RWPE2 (cell line): ENCODE measurements around the gene TTYH1.

ENCODE experiments used
- ATAC-seq: fragments of 200-7000 bp; cut with Tn5 transposase; 3 replicates; pipeline ENCODE4 v1.9.1; 2021; ENCODE audit warnings: low read depth
- DNase-seq: peaks from one replicate; pipeline ENCODE4 v3.0.0-alpha.2; 2020; ENCODE audit warnings: low spot score
- H3K27ac ChIP-seq: fragments of 450-650 bp; 2 replicates; pipeline ENCODE4 v1.5.1; 2017; ENCODE audit warnings: mild to moderate bottlenecking; ENCODE audit not compliant: poor library complexity, severe bottlenecking
- H3K27me3 ChIP-seq: fragments of 250-450 bp; sonication (Bioruptor Pico); 2 replicates; pipeline ENCODE4 v1.5.1; 2021; ENCODE audit warnings: mild to moderate bottlenecking, moderate library complexity; ENCODE audit not compliant: insufficient read depth, poor library complexity, severe bottlenecking
- H3K36me3 ChIP-seq: fragments of 250-450 bp; sonication (Bioruptor Pico); 2 replicates; pipeline ENCODE4 v1.5.1; 2020; ENCODE audit warnings: low read depth, mild to moderate bottlenecking, moderate library complexity
- H3K4me1 ChIP-seq: fragments of 250-450 bp; sonication (Bioruptor Pico); 2 replicates; pipeline ENCODE4 v1.5.1; 2021; ENCODE audit warnings: mild to moderate bottlenecking, moderate library complexity; ENCODE audit not compliant: insufficient read depth, poor library complexity, severe bottlenecking
- H3K4me3 ChIP-seq: fragments of 250-450 bp; sonication (Bioruptor Pico); 2 replicates; pipeline ENCODE4 v1.5.1; 2021; ENCODE audit warnings: mild to moderate bottlenecking, moderate library complexity; ENCODE audit not compliant: severe bottlenecking
- H3K9me3 ChIP-seq: fragments of 250-450 bp; sonication (Bioruptor Pico); 2 replicates; pipeline ENCODE4 v1.5.1; 2021; ENCODE audit warnings: mild to moderate bottlenecking, moderate library complexity; ENCODE audit not compliant: severe bottlenecking
- CTCF ChIP-seq: fragments of 450-650 bp; IDR thresholded peaks from one replicate; pipeline ENCODE4 v1.5.1; 2017; ENCODE audit warnings: mild to moderate bottlenecking, moderate library complexity; ENCODE audit not compliant: poor library complexity, severe bottlenecking

Gene TTYH1

GRCh38 chr19:54425382-54425723 is 10.1 kb downstream of the TTYH1 start:
- H3K27me3 ChIP-seq: peaks cover 15% of the 10 kb centered on the region
- no peak for DNase-seq
- H3K4me1 ChIP-seq: no peaks in the 10 kb centered on the region
- no peaks in the 10 kb centered on the region for H3K9me3 ChIP-seq
- TF ChIP-seq CTCF: no peak
- no peaks in the 10 kb centered on the region for H3K36me3 ChIP-seq
- no peak overlapping the region for H3K27ac ChIP-seq
- no peak for ATAC-seq
- no peak overlapping the region for H3K4me3 ChIP-seq

GRCh38 chr19:54426291-54426931 is 11.1 kb downstream of the TTYH1 start:
- H3K4me1 ChIP-seq: peaks cover 5% of the 10 kb centered on the region
- ATAC-seq: no peak
- DNase-seq: no peak
- peaks cover 5% of the 10 kb centered on the region for H3K27me3 ChIP-seq
- H3K27ac ChIP-seq: no peak overlapping the region
- no peaks in the 10 kb centered on the region for H3K9me3 ChIP-seq
- H3K36me3 ChIP-seq: no peaks in the 10 kb centered on the region
- H3K4me3 ChIP-seq: no peak overlapping the region
- TF ChIP-seq CTCF: no peak

GRCh38 chr19:54427586-54427985 is 12.3 kb downstream of the TTYH1 start:
- H3K9me3 ChIP-seq: no peaks in the 10 kb centered on the region
- no peak for TF ChIP-seq CTCF
- no peak overlapping the region for H3K4me3 ChIP-seq
- DNase-seq (no peak), ATAC-seq (no peak)
- no peaks in the 10 kb centered on the region for H3K27me3 ChIP-seq
- peaks cover 17% of the 10 kb centered on the region for H3K4me1 ChIP-seq
- no peaks in the 10 kb centered on the region for H3K36me3 ChIP-seq
- H3K27ac ChIP-seq: no peak overlapping the region

GRCh38 chr19:54428323-54429175 is 13.3 kb downstream of the TTYH1 start:
- H3K4me1 ChIP-seq: peaks cover 17% of the 10 kb centered on the region
- no peak overlapping the region for H3K4me3 ChIP-seq
- no peaks in the 10 kb centered on the region for H3K36me3 ChIP-seq
- ATAC-seq (no peak), DNase-seq (no peak)
- no peak for TF ChIP-seq CTCF
- H3K27me3 ChIP-seq: no peaks in the 10 kb centered on the region
- H3K9me3 ChIP-seq: no peaks in the 10 kb centered on the region
- no peak overlapping the region for H3K27ac ChIP-seq

- DNase-seq: no peak
- H3K36me3 ChIP-seq: no peaks in the 10 kb centered on the region
- no peaks in the 10 kb centered on the region for H3K27me3 ChIP-seq
- TF ChIP-seq CTCF: no peak
- H3K4me3 ChIP-seq: no peak overlapping the region
- H3K4me1 ChIP-seq: peaks cover 17% of the 10 kb centered on the region
- no peaks in the 10 kb centered on the region for H3K9me3 ChIP-seq
- no peak overlapping the region for H3K27ac ChIP-seq
- no peak for ATAC-seq
Observed at GRCh38 chr19:54429176-54429495, 13.9 kb downstream of the TTYH1 start.
